Measurements from ENCODE around the gene SIRT7. TPM values are rescaled to one million over a fixed set of nuclear protein-coding genes. Genes with fewer than 3 reads are reported as not detected.

Gene SIRT7
- total RNA-seq, 1 experiment from 2014 or later: 24.2 TPM

- TF ChIP-seq SMAD3 (CRISPR knock-in tag; IDR thresholded peaks at IDR 0.05; ENCODE audit: borderline replicate concordance) (no peak), CBFB (CRISPR knock-in tag; IDR thresholded peaks at IDR 0.05; ENCODE audit: low read depth) (0 out of 2 replicates have a peak, but pooled peaks have one; percentile 25), JUN (CRISPR knock-in tag; IDR thresholded peaks at IDR 0.05) (no peak), ETV6 (CRISPR knock-in tag; IDR thresholded peaks at IDR 0.05) (no peak; the same call in 1 of the 2 replicates), ZNF423 (CRISPR knock-in tag; IDR thresholded peaks at IDR 0.05) (peak; percentile 89), ATF1 (CRISPR knock-in tag; IDR thresholded peaks at IDR 0.05) (0 out of 2 replicates have a peak, but pooled peaks have one; percentile 64), ZNF281 (CRISPR knock-in tag; IDR thresholded peaks at IDR 0.05) (0 out of 2 replicates have a peak, but pooled peaks have one; percentile 9), ERG (CRISPR knock-in tag; IDR thresholded peaks at IDR 0.05) (peak; percentile 69; the same call in 1 of the 2 replicates), PREB (CRISPR knock-in tag; IDR thresholded peaks at IDR 0.05; ENCODE audit: borderline replicate concordance) (no peak; the same call in 1 of the 2 replicates)
Measured at GRCh38 chr17:81869221-81870130, 48.5 kb downstream of the SIRT7 start (continued).

- DNase-seq (ENCODE audit: low spot score): peak; percentile 53
- H3K36me3 Mint-ChIP-seq: peaks cover 4% of the 10 kb centered on the region; the same call in 1 of the 2 replicates
- TF ChIP-seq ZNF416 (CRISPR knock-in tag; IDR thresholded peaks at IDR 0.05) (peak; percentile 72; the same call in 1 of the 2 replicates), ZMAT4 (CRISPR knock-in tag; IDR thresholded peaks at IDR 0.05) (0 out of 2 replicates have a peak, but pooled peaks have one; percentile 18), PRRX2 (CRISPR knock-in tag; IDR thresholded peaks at IDR 0.05) (0 out of 2 replicates have a peak, but pooled peaks have one; percentile 27), ERG (CRISPR knock-in tag; IDR thresholded peaks at IDR 0.05) (peak; percentile 31; the same call in 1 of the 2 replicates), SMAD4 (CRISPR knock-in tag; IDR thresholded peaks at IDR 0.05) (no peak), TEAD4 (CRISPR knock-in tag; IDR thresholded peaks at IDR 0.05) (no peak), MAX (CRISPR knock-in tag; IDR thresholded peaks at IDR 0.05) (0 out of 2 replicates have a peak, but pooled peaks have one; percentile 5), SP1 (CRISPR knock-in tag; conservative IDR thresholded peaks at IDR 0.05) (peak; percentile 50; the same call in 1 of the 2 replicates), E2F4 (CRISPR knock-in tag; IDR thresholded peaks at IDR 0.05; ENCODE audit: borderline replicate concordance, low read depth) (no peak)
- H3K4me1 Mint-ChIP-seq: peaks cover 16% of the 10 kb centered on the region
- peak; percentile 3 for ATAC-seq
- ChIA-PET CTCF (interaction anchor here (0.8 to 2.3 kb wide), 29 partner anchors 8 to 185 kb away, joined by 3 to 13 read pairs (median 6); partner anchors contain the start of genes ARL16, CENPX, DCXR and HGS), POLR2A (interaction anchor here (1.4 to 2.6 kb wide), 4 partner anchors 8 to 55 kb away, joined by 4 to 12 read pairs (median 6); partner anchors contain the start of genes NPB, P4HB and SIRT7)
- no peaks in the 10 kb centered on the region; the same call in 1 of the 2 replicates for H3K27me3 Mint-ChIP-seq (ENCODE audit: low read depth)
- no peaks in the 10 kb centered on the region for H3K9me3 Mint-ChIP-seq
- H3K27ac Mint-ChIP-seq: peak overlapping the region; percentile 41; the same call in 1 of the 2 replicates
- no peak overlapping the region for H3K4me3 Mint-ChIP-seq
Measured at GRCh38 chr17:81868674-81869220, 49.2 kb downstream of the SIRT7 start.
